Retinal pigment epithelial cell (primary cell): ENCODE data around the gene MRPS5.

Experiments
- DNase-seq: peaks from one replicate; pipeline ENCODE4 v3.0.0-alpha.2; 2010; ENCODE audit warnings: low read depth
- H3K4me3 ChIP-seq: 2 replicates; pipeline ENCODE4 v1.5.1; 2011; ENCODE audit warnings: mild to moderate bottlenecking, low read length, control low read depth, moderate library complexity
- TF ChIP-seq, protein P1 (sequence below): conservative IDR thresholded peaks from 2 replicates; pipeline ENCODE4 v1.5.1; 2011; ENCODE audit warnings: low read depth, low read length, control low read depth, inconsistent platforms

Gene MRPS5

DNA sequence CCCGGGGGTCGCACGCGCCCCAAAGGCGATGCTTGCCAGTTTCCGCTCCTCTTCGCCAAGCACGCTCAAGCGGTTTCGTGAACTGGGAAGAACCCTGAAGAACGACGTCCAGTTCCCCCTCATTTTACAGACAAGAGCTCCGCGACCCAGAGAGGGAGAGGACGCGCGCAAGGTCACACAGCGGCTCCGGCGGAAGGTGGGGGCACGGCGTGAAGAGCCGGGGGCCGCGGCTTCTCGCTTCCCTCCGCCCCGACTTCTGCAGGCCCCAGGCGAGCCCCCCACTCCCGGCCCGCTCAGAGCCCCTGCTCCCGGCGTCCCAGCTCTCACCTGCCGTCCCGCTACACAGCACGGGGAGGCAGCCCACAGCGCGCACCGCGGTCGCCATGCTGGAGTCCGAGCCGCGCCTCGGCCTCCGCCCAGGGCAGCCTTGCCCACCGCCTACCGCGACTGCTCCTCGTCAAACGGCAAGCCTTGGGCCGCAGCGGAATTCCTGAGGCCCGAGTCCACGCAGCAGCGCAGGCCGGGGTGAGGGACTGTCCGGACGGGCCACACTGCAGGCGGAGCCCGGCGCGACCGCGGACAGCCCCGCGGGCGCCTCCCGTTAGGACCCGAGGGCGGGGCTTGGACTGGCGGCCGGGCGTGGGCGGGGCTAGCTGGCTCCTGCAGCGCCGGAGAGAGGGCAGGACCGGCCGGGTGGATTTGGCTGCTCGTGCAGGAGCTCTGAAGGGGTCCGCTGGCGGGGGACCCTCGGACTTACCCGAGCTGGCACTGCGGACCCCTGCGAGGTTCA, at the start of gene MRPS5:
Gene MRPS5, minus strand, starts transcription at position 402 of the 790 bp plus-strand sequence. Its CDS starts 17 bp downstream, at position 385.
- TF ChIP-seq, protein P1, sequence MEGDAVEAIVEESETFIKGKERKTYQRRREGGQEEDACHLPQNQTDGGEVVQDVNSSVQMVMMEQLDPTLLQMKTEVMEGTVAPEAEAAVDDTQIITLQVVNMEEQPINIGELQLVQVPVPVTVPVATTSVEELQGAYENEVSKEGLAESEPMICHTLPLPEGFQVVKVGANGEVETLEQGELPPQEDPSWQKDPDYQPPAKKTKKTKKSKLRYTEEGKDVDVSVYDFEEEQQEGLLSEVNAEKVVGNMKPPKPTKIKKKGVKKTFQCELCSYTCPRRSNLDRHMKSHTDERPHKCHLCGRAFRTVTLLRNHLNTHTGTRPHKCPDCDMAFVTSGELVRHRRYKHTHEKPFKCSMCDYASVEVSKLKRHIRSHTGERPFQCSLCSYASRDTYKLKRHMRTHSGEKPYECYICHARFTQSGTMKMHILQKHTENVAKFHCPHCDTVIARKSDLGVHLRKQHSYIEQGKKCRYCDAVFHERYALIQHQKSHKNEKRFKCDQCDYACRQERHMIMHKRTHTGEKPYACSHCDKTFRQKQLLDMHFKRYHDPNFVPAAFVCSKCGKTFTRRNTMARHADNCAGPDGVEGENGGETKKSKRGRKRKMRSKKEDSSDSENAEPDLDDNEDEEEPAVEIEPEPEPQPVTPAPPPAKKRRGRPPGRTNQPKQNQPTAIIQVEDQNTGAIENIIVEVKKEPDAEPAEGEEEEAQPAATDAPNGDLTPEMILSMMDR: no peak
- DNase-seq: peak; percentile 11
- H3K4me3 ChIP-seq: peak within 1 kb of the TSS; percentile 98

DNA sequence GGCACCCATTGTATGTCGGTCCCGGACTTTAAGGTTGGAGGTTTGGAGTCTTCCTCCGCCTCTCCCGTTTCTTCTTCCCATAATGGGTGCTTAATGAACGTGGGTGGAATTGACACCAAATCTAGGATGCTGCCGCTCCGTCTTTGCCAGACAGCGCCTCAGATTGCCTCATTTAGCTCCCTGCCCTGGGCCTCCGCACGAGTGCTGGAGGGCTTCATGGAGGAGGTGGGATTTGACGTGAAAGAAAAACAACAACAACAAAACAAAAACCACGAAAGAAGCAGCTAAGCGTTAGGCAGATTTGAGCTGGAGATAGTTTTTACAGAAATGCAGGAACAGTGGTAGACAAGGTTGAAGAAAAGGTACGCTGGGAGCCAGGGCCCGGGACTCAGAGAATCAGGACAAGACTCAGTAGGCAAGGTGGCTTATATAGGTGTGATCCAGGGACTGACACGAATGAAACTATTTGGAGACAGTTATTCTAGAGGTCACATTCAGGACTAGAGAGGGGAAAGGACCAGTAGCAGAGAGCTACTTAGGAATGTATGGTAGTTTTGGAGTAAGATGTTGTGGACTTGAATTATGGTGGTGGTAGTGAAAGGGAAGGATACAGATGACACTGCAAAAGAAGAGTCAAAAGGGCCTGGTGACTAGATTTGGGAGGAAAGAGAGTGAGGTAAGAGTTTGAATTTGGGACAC, 44.6 kb upstream of the MRPS5 start:
- TF ChIP-seq, protein P1: no peak
- peak overlapping the region; percentile 97 for H3K4me3 ChIP-seq
- DNase-seq: no peak

DNA sequence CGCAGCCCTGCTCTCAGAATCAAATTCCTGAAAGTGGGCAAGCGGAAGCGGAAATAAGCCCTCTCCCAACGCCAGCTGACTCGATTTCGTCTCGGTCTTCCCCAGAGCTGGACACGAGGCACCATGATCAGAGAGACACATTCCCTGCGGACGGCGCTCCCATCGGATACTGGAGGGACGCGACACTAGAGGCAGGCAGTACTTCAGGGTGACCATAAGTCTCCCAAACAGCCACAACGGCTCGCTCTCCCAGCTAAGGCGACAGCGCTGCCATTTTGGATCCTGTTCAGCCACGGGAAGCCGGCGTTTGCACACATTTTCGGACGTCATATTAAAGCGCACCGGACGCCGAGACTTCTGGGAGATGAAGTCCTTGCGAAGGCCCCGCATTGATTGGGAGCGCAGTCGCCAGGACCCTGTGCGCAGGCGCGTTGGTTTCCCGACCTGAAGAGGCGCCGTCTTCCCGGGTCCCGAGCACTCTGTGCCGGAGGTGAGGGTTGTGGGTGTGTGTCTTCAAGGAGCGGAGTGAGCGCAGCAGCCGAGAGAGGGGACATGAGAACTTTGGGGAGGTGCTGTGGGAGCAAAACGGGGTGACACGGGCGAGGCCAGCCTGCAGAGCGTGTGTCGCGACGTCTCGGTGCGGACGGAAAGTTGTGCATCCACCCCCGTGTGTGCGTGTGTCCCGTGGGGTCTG, 43.9 kb upstream of the MRPS5 start, which contains the start of gene ZNF2:
Gene ZNF2, plus strand, starts transcription at position 439 of the 694 bp plus-strand sequence. CDS start 10,418 bp downstream, outside the sequence.
- peak; percentile 91 for DNase-seq
- TF ChIP-seq, protein P1: no peak

DNA sequence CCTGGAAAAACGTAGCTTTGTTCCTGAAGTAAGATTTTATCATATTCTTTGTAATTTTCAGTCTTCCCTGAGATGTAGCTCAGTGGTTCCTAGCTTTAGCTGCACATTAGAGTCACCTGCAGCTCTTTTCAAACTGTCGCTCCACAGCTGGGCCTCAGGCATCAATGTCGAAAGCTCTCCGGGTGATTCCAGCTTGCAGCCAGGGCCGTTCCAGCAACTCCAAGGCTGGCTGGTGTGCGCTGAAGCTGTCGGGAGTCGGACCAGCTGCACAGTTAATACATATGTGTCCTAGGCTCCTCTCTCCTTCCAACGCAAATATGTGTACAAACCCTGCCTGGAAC, 43.4 kb upstream of the MRPS5 start:
- TF ChIP-seq, protein P1: no peak
- no peak for DNase-seq
- peak overlapping the region; percentile 97 for H3K4me3 ChIP-seq

More for the DNA sequence above, 43.9 kb upstream of the MRPS5 start, which contains the start of gene ZNF2:
- H3K4me3 ChIP-seq: peak within 1 kb of the TSS; percentile 97

DNA sequence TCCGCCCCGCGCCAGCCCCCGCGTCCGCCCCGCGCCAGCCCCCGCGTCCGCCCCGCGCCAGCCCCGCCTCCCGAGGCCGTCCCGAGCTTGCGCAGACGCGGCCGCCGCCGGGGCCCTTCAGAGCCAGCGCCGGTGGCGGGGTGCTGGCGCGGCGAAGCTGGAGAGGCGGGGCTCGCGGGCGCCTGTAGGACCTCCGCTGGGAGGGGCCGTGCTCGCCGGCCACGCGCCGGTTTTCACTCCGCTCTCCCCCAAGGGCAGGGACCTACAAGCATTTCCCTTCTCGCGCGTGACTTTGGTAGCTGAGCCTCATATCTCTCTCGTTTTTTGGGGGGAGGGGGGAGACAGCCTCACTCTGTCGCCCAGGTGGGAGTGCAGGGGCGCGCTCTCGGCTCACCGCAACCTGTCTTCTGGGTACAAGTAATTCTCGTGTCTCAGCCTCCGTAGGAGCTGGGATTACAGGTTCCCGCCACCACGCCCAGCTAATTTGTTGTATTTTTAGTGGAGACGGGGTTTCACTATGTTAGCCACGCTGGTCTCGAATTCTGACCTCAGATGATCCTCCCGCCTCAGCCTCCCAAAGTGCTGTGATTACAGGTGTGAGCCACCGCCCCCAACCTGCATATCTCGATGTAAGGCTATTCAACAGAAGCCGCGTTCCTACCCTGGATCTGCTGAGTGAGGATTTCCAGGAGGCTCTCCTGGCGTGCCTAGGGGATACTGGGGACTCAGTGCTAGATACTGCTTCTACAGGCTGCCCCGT, 38.3 kb upstream of the MRPS5 start, which contains the start of gene ZNF514:
Gene ZNF514, minus strand, starts transcription at position 159 of the 760 bp plus-strand sequence. CDS start 6,595 bp downstream, outside the sequence.
- H3K4me3 ChIP-seq: peak within 1 kb of the TSS; percentile 73
- DNase-seq: peak; percentile 23
- TF ChIP-seq, protein P1: no peak

DNA sequence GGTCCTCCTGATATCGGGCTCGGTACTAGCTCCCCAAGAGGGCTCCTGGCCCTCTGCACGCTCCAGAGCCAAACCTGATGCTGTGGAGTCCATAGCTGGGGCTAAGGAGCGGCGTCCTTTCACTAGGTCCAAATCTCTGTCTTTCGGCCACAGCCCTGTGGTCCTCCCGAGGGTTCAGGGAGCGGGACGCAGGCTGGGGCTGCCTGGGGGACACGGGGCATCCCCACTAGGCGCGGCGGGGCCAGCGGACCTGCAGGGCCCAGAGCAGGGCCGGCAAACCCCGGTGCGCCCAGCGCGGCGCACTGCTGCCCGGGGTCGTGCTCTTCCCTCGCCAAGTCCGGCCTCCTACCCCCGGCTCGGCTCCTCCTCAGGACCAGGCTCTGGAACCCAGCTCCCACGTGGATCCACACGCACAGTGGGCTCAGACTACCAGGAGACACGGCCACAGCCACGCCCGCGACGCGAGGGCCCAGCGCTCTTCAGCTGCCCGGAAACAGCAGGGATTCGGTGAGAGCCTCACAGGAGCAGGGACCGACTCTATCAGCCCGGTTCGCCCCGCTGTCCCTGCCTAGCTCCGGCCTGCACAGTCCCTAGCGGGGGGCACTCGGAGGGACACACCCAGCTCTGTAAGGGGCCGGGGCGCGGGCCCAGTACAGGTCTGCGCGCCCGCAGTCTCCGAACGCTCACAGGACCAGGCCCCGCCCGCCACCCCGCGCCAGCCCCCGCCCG, 37.4 kb upstream of the MRPS5 start:
- H3K4me3 ChIP-seq: peak overlapping the region; percentile 73
- DNase-seq: no peak
- TF ChIP-seq, protein P1: no peak
